ENCODE measurements around the gene RASSF7. TPM values are rescaled to one million over a fixed set of nuclear protein-coding genes. Genes with fewer than 3 reads are reported as not detected.

Gene RASSF7
- total RNA-seq, 2 experiments from 2014 or later: 19.8 to 21.2 TPM

- ChIA-PET CTCF (no interaction called here), POLR2A (no interaction called here)
Measured at GRCh38 chr11:592501-592900, 31.7 kb downstream of the RASSF7 start.

- ChIA-PET CTCF (no interaction called here), POLR2A (no interaction called here)
Measured at GRCh38 chr11:592918-593317, 32.1 kb downstream of the RASSF7 start.

- CTCF ChIA-PET: no interaction called here
- POLR2A ChIA-PET: no interaction called here
Measured at GRCh38 chr11:593347-593746, 32.6 kb downstream of the RASSF7 start.

- CTCF ChIA-PET: no interaction called here
- POLR2A ChIA-PET: no interaction called here
Measured at GRCh38 chr11:595400-595799, 34.6 kb downstream of the RASSF7 start.

GRCh38 chr11:596374-596773 lies 35.6 kb downstream of the RASSF7 start:
- CTCF ChIA-PET: no interaction called here
- POLR2A ChIA-PET: no interaction called here

GRCh38 chr11:597166-597725 lies 36.5 kb downstream of the RASSF7 start:
- ChIA-PET POLR2A (no interaction called here), CTCF (no interaction called here)

- ChIA-PET CTCF (no interaction called here), POLR2A (no interaction called here)
Measured at GRCh38 chr11:598005-598680, 37.4 kb downstream of the RASSF7 start.

- POLR2A ChIA-PET: no interaction called here
- CTCF ChIA-PET: no interaction called here
Measured at GRCh38 chr11:601573-602245, 40.9 kb downstream of the RASSF7 start.

GRCh38 chr11:603154-603553 lies 42.4 kb downstream of the RASSF7 start:
- ChIA-PET POLR2A (interaction anchor here (0.7 kb wide), 1 partner anchor 42 kb away, joined by 9 read pairs; no protein-coding TSS in a partner anchor), CTCF (no interaction called here)

GRCh38 chr11:605286-606129 lies 44.7 kb downstream of the RASSF7 start:
- CTCF ChIA-PET: interaction anchor here (0.6 kb wide), 1 partner anchor 41 kb away, joined by 3 read pairs; no protein-coding TSS in a partner anchor
- POLR2A ChIA-PET: no interaction called here

- POLR2A ChIA-PET: no interaction called here
- CTCF ChIA-PET: no interaction called here
Measured at GRCh38 chr11:606245-606644, 45.5 kb downstream of the RASSF7 start.

GRCh38 chr11:607020-607780 lies 46.4 kb downstream of the RASSF7 start:
- CTCF ChIA-PET: no interaction called here
- POLR2A ChIA-PET: no interaction called here

GRCh38 chr11:607971-608659 lies 47.3 kb downstream of the RASSF7 start:
- CTCF ChIA-PET: no interaction called here
- POLR2A ChIA-PET: no interaction called here

GRCh38 chr11:608791-609251 lies 48.1 kb downstream of the RASSF7 start:
- ChIA-PET POLR2A (no interaction called here), CTCF (interaction anchor here (0.5 kb wide), 1 partner anchor 88 kb away, joined by 3 read pairs; no protein-coding TSS in a partner anchor)

- POLR2A ChIA-PET: no interaction called here
- CTCF ChIA-PET: interaction anchor here (0.5 kb wide), 1 partner anchor 87 kb away, joined by 3 read pairs; no protein-coding TSS in a partner anchor
Measured at GRCh38 chr11:609341-609811, 48.6 kb downstream of the RASSF7 start.

GRCh38 chr11:610146-610801 lies 49.5 kb downstream of the RASSF7 start:
- CTCF ChIA-PET: no interaction called here

GRCh38 chr11:611001-611996 lies 50.5 kb downstream of the RASSF7 start:
- POLR2A ChIA-PET: interaction anchor here (1.6 kb wide), 1 partner anchor 45 kb away, joined by 3 read pairs; no protein-coding TSS in a partner anchor
- CTCF ChIA-PET: no interaction called here

More at GRCh38 chr11:610146-610801, 49.5 kb downstream of the RASSF7 start:
- POLR2A ChIA-PET: no interaction called here

Measured in activated CD8-positive, alpha-beta memory T cell treated with anti-CD3 and anti-CD28 coated beads for 36 hours (primary cell).